ENCODE results near the gene TRDMT1.
"Not testable (repeated sequence)": the region's sequence is repeated elsewhere in the genome, so short reads cannot be mapped to it uniquely, and the experiment has no call there.

TRDMT1 gene

DNA sequence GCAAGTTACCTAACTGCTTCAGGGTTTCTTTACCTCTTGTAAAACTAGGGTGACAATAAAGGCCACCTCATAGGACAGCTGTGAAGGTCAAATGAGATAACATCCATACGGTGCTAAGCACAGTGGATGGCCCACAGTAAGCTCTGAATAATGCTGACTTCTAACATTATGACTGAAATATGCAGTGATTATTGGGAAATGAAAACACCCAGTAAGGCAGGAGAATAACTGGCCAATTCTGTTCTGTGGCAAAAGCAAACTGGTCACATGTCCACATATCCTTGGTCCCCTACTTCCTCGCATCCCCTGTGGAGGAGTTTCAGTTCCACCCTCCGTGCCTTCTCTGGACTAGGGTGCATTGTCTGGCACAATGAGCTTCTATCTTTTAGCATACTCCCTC lies 73.2 kb downstream of the TRDMT1 start:
- no peak for DNase-seq (ENCODE audit: low read depth in 3 of 3)

DNA sequence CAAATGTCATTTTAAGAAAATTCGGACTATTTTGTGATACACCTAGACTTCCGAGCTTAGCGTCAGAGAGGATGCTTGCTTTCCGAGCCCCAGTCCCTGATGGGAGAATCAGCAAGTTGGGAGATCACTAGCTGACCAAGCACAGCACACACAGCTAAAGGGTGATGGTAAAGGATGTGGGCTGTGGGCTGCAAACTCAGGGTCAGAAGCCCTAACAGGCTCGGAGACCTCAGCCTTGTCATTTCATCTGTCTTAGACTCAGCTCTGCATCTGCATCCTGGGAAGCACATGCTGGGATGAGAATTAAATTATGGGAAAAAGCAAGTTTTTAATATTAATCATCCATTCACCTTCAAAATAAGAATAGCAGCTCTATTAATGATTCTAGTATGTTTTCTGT lies 75.1 kb downstream of the TRDMT1 start:
- no peak for DNase-seq (ENCODE audit: low read depth in 3 of 3)

DNA sequence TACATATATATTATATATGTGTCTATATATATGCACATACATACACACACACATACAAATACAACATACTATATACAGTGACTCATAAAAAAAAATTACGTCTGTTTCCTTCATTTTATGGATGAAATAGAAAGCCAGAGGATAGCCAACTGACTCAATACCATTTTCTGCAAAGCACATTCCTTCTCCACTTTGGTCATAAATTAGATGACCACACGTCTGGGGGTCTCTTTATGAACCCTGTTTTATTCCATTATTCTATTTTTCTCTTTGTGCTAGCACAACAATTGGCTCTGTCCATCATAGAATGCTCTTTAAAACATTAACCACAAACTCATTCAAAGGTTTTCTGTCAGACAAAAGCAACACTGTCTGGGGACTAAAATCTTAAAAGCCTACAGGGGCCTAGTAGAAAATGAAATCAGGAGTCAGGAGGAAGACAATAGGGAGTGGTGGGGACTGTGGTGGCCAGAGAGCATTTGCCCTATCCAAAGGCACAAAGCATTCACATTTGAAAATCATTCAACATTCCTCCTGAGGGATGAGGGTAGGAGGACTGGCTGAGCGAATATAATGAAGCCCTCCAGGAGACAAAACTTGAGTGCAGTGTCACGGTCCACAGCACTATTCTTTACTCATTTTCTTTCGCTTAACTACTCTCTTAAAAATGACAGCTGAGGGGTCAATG lies 76.1 kb downstream of the TRDMT1 start:
- DNase-seq (ENCODE audit: low read depth in 3 of 3) = no peak

DNA sequence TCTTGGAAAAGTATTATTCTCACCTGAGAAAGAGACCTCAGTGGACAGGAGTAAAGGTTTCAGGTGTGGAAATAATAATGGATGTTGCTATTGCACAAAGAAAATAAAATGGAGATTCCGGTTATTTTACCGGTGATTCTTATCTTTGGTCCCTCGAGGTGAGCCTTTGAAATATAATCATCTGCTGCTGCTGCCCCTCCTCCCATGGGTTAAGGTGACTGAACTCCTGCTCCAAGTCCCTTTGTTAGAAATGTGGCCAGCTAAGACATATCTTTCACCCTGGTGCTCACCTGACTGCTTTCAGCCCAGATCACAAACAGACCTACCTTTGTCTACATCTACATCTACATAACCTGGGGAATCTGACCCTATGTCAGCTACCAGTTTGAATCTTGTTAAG lies 77.5 kb downstream of the TRDMT1 start:
- DNase-seq (ENCODE audit: low read depth in 3 of 3) = no peak

DNA sequence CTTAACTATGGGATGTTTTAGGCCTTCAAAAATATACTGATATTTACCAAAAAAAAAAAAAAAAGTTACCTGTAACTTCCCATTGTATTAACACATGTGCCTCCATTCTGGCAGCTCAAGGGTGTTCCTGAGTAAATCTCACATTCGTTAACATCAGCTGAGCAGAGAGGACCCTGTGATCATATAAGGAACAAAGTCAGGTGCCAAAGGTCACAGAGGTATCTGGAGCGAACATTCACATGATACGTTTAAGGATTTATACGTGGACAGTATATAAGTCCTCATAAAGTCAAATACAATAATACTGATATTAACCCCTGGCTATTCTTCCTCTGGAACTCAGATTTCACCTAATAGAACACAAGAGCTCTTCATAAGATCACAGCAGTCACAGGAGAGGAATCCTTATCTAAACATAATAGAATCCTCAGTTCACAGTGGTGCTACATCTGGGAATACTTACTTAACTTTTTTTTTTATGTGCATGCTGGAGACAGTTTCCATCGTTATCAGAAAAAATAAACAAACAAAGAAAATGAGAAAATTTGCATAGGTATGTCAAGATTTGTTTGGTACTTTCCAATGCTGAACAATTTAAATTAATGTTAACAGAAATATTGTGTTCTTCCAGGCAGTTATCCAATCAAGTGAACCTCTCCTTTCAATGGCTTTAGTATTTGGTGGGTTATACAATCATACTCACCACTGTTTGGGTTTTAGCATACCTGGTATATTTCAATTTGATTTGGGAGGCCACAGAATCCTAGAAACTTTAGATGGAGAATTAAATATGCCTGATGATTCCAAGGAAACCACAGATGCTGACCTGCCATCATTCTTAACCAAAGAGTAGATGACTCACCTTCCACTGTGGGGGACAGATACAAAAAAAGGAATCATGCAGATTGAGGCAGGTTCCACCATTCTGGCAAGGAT lies 78.5 kb downstream of the TRDMT1 start:
- no peak for DNase-seq (ENCODE audit: low read depth in 3 of 3)

DNA sequence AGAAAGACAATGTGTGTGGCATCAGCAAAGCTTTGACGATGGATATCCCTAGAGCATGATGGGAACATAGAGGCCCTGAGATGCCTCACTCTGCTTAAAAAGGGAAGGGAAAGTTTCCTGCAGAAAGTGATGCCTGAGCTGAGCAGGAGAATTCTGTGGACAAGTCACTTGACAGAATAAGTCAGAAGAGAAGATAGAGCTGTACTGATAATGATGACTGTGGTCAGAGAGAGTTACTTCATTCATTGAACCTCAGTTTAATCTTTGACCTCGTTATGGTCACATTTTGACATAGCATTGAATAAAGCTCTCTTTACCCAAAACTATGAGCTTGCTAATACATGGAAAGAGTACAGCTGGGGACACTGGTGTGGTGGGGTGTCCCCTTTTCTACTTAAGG lies 79.4 kb downstream of the TRDMT1 start:
- no peak for DNase-seq (ENCODE audit: low read depth in 3 of 3)

DNA sequence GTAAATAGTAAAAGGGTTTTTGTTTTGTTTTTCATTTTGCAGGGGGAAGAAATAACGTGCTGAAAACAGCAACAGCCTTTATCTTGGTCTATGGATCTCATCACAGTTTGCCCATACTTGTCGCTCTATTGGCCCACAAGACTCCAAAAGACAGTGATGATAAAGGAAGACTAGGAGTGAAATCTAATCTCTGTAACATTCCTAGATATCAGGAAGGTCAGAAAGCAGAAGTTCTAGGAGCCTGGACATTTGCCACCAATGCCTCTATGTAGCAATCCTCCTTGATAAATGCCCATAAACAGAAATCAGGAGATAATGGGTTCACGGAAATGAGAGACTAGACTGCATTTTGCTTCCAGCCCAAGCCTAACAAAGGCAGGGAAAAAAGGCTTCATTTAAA lies 80.8 kb downstream of the TRDMT1 start:
- DNase-seq (ENCODE audit: low read depth in 3 of 3) = no peak

DNA sequence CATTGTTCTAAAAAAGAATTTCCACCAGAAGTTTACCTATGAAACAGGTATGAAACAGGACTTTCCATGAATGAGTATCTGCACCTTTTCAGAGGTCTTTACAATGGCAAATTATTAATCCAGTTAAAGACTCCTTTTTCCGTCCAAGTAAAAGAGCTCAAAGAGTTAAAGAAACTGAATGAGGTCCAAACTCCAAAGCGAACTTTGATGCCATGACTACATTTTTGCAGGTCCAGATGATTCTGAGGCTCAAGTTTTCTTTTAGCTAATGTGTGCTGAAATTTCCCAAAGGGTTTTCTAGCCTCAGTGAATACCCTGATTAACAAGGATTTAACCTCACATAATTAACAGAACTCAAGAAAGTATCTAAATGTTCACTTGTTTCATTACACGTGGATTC lies 81.6 kb downstream of the TRDMT1 start:
- DNase-seq (ENCODE audit: low read depth in 3 of 3) = no peak

DNA sequence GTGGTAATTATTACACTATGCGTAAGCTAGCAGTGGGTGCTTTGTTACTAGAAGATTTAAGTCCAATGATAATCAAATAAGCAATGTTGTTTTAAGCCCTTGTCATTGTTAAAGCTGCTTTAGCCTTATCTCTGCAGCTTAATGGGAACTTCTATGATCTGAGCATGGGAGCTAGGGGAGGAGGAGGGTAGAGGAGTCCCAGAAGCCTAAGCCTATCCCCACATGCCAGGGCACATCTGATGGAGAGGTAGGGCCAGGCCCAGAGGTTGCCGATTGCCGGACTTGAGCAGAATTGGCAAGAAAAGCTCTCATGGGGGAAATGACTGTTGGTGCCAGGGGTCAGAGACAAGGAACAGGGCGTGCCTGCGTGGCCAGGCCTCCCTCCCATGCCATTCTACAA lies 85.3 kb downstream of the TRDMT1 start:
- DNase-seq (ENCODE audit: low read depth in 3 of 3) = no peak

DNA sequence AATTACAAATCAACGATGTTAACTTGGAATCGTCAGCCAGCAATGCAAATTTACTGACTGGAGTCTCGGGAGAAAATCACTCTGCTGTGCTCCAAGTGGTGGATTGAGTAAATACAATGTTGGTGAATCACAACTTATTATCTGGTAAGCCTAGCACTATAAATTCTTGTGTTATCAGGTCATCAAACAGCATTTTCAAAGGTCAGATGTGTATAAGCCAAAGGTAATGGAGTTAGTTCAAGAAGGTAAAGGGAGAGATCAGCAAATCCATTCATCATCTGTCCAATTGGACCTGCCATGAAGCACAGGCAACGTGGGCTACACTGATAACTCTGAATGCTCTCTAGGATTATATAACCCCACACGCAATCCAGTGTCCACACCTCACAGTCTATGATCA lies 85.8 kb downstream of the TRDMT1 start:
- DNase-seq (ENCODE audit: low read depth in 3 of 3) = no peak

DNA sequence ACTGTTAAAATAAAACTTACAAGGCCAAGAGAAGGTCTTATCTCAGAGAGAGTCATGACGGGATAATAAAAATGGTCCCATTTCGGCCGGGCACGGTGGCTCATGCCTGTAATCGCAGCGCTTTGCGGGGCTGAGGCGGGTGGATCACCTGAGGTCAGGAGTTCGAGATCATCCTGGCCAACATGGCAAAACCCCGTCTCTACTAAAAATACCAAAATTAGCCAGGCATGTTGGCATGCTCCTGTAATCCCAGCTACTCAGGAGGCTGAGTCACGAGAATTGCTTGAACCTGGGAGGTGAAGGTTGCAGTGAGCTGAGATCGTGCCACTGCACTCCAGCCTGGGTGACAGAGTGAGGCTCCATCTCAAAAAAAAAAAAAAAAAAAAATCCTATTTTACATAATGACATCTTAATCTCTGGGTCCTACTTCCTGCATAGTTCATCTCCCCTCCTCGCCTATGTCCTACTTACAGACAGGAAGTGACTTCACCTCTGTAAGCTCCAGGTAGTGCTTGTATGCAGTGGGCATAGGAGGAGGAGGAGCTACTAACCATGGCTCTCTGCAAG lies 86.5 kb downstream of the TRDMT1 start:
- not testable (repeated sequence) for DNase-seq (ENCODE audit: low read depth in 3 of 3)

DNA sequence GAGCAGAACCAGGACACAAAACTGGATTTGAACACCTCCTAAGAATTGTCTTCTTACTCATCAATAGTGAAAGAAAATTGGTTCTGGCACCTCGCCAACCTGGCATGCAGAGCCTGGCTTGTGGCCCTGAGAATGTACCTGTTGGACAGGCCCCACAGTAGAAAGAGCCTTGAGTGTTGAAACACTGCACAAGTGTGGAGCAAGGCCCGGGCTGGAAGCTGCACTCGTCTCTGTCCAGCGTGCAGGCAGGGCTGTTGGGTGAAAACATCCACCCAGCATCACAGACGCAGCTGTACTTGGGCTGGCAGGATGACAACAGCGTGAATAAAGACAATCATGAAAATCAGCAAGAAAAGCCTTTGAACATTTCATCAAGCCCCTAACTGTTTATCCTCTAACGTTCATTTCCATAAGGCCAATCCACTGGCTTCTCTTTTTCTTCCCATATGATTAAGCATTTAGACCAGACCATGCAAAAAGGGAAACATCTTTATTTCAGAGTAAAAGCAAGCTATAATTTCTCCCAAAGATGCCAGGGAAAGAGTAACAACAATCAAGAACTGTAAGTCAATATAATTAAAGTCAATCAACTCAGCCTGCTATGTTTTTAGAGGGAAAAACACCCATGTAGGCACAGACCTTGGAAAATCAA lies 87.5 kb downstream of the TRDMT1 start:
- DNase-seq (ENCODE audit: low read depth in 3 of 3) = no peak

DNA sequence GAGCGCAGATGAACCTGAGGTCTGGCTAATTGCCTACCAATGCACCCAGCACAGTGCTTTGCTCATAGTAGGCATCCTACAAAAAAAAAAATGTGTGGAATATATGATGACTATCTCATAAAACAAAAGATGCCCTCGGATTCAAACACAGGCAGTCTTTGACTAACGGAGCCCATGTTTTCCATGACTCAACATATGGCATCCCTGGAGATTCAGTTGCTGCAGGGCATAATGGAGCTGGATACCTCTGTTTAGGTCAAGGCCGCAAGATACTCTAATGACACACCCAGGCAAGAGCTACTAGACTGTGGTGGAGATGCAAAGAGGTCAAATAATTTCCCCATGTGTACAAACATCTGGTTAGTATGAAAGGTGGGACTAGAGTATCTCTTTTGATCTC lies 88.1 kb downstream of the TRDMT1 start:
- DNase-seq (ENCODE audit: low read depth in 3 of 3) = no peak

DNA sequence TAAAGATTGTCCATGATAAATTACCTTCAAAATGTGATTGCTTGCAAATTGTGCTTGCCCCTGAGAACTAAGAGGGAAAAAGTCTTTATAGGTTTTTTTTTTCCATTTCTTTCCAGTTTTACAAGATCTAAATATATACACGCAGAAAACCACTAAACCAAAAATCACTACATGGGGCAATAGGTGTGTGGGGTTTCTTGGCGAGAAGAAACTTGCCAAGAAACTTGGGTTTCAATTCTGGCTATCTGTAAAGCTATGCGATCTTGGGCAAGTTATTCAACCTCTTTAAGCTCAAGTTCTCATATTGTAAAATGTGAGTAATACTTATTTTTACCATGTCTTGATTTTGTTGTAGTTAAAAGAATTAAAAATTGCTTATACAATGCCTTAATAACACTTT lies 88.9 kb downstream of the TRDMT1 start:
- DNase-seq (ENCODE audit: low read depth in 3 of 3) = no peak

DNA sequence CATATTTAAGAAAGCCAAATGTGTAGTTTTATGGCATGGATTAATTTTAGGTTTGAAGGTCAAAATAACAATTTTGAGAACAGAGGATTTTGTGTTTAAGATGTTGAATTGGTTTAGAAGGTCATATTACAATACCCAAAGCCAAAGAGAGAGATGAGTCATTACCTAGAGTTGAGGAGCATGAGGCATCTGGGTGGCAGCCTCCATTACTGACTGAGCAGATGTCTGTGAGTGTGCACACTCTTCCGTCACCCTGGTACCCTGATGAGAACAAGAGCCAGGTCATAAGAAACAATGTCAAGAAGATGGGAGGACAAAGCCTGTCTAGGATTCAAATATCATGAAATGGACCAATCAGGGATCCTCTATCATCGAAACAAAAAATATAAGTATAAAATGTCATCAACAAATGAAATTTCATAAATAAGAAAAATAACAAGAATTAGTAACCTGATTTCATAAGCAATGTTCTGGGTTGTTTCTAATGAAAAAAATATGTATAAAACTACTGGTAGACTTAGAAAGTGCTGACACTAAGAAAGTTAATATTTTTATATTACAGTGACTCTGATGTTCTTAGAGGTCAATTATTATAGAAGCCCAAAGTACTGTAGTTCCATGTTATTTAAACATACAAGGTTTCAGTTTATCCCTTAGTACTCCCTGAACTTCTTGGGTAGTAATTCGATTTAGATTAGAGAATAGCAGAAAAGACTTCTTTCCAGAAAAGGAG lies 91.8 kb downstream of the TRDMT1 start:
- DNase-seq (ENCODE audit: low read depth in 3 of 3) = no peak

DNA sequence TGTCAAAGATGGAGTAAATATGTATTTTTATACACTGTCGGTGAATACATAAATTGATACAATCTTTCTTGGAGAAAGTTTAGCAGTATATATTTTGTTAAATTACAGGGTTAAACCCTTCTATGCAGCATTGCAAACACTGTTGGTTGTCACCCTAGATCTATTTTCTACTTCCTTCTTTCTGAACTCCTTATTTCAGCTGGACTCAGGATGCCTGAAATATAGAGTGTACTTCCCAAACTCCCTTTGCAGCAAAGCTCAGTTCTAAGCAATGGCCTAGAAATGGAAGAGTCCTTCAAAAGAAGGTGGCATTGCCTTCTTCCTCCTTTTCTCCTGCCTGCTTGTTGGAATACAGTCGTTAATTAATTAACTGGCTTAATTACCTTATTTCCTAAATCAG lies 92.4 kb downstream of the TRDMT1 start:
- DNase-seq (ENCODE audit: low read depth in 3 of 3) = no peak

DNA sequence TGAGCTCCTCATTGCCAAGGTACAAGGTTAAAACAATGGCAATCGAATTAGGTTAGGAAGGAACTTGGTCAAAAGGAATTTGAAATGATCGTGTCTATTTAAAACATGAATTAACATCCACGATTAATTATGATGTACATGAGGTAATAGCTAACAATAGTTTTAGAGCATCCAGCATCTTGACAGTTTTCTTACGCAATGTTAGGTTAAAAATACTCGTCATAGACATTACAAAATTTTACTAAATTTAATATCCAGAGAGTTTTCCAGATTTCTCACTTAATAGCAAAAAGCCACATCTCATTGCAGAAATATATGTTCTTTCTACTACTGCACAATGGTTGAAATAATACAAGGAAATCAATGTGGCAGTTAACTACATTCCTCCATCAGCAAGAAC lies 94.5 kb downstream of the TRDMT1 start:
- no peak for DNase-seq (ENCODE audit: low read depth in 3 of 3)

DNA sequence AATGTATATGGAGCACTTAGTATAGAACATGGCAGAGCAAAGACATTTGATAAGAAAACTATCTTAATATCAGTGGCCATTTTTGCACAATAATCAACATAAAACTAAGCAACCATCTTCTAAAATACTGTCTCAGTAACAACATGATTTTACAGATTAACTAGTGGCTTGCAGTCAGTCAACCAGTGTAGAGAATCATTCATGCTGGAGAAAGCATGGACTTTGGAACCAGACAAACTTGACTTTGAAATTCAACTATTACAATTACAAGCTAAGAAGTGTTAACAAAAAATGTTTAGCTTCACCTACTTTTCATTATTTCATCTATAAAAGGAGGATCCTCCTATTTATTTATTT lies 99.6 kb downstream of the TRDMT1 start:
- no peak for DNase-seq (ENCODE audit: low read depth in 3 of 3)

DNA sequence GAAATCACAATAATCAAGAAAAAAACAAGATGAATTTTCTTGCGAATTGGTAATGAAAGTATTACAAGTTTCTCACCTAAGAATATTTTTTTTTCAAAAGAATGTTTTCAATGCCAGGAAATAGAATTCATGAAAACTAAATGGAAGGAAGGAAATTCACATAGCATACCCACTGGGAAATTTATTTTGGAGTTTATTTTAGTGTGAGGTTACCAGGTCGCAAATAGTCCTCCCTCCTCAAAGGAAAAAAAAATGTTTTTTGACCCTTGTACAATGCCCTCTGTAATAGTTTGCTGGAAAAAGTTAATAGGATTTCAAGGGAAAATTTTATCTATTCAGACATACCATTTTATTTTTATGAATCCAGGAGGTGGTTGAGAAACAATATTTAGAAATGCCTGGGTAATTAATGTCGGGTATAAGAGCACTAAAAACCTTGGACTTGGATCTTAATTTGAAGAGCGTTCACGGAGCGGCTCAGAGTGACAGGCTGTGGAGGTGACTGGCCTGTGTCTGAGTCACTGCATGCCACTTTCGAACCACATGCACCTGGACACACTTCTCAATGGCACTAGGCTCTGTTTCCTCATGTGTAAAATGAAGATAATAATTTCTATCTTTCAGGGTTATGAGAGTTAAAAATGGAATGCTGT lies 100.1 kb downstream of the TRDMT1 start:
- DNase-seq (ENCODE audit: low read depth in 3 of 3) = no peak

DNA sequence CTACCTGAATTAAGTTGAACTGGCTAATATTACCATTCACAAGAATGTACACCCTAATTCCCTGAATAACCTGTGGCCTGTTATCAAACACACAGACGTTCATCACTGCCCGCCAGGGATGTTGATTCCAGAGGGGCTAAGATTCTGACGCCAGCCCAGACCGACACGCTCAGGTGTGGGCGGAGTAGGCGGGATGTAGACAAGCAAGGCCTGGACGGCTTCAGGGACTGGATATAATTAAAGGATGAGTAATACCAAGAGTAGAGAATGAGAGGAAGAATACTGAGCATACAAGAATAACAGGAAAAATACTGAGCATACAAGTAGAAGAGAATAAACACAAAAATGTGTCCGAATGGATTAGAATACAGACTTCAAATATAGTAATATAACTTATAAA lies 100.9 kb downstream of the TRDMT1 start:
- DNase-seq (ENCODE audit: low read depth in 3 of 3) = no peak

DNA sequence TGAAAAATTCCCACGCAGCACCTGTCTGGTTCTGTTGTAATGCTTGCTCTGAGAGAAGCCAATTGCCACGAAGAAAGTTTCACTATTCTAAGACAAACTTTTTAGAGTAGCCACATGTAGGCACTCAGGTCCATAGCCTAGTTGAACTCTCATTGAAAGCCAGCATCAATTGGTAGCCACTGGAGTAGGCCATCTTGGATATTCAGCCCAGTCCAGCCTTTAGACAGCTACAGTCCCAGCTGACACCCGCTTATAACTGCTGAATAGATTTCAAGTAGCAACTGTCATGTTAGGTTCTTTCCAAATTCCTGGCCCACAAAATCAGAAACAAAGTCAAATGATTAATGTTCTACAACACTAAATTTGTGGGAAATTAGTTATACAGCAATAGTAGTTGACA lies 103.5 kb downstream of the TRDMT1 start:
- DNase-seq (ENCODE audit: low read depth in 3 of 3) = no peak
